ENCODE data around the gene RBM26.

GRCh38 chr13:79359064-79359463, 47.0 kb downstream of the RBM26 start:
- TF ChIP-seq EZH2 (optimal IDR thresholded peaks at IDR 0.05; ENCODE audit: low read depth, low read length) (no peak), CTCF (IDR thresholded peaks at IDR 0.05; ENCODE audit: low read length) (no peak), EZH2phosphoT487 (IDR thresholded peaks at IDR 0.05; ENCODE audit: low read length) (no peak)
